Astrocyte of the hippocampus (primary cell): ENCODE measurements around the gene DNMT3A.

Experiments used
- DNase-seq: peaks from one replicate; pipeline ENCODE4 v3.0.0; 2011; ENCODE audit warnings: low read depth, low spot score

The DNMT3A gene

GRCh38 chr2:25241452-25241851, 100.3 kb downstream of the DNMT3A start:
- DNase-seq, result no peak

GRCh38 chr2:25240636-25241035, 101.1 kb downstream of the DNMT3A start:
- DNase-seq, result no peak

GRCh38 chr2:25238920-25239319, 102.8 kb downstream of the DNMT3A start:
- no peak for DNase-seq

DNA sequence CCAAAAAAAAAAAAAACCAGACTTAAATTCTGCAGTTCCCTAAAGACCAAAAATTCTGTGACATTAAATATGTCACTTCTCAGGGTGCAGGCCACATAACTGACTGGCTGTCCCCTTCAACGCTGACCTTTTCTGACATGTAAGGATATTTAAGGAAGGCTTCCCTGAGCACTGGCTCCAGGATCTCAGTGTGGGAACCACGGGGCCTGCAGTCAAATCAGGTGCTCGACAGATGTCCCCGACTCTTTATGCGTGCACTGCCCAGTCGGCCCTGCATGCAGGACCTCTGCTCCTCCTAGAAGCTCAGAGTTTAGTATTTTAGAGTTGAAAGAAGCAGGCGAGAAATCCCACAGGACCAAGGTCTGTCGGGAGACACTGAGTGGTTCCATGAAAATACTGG, 104.0 kb downstream of the DNMT3A start:
- DNase-seq, result no peak

DNA sequence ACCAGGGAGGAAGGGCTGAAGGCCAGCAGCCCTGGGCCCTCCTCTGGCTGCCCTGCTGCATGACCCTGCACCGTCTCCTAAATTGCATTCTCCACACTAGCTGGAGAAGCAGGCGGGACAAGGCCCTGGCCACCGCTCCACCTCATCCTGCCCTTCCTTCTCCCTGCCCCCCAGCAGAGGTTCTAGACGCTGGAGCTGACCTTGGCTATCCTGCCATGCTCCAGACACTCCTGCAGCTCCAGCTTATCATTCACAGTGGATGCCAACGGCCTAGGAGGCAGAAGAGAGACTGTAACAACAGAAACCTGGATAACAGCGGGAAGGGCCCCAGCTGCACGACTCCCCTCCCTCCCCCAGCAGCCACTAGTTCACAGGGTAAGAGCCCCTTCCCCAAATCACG, 105.0 kb downstream of the DNMT3A start:
- DNase-seq, result no peak

GRCh38 chr2:25234738-25235137, 107.0 kb downstream of the DNMT3A start:
- DNase-seq, result no peak

DNA sequence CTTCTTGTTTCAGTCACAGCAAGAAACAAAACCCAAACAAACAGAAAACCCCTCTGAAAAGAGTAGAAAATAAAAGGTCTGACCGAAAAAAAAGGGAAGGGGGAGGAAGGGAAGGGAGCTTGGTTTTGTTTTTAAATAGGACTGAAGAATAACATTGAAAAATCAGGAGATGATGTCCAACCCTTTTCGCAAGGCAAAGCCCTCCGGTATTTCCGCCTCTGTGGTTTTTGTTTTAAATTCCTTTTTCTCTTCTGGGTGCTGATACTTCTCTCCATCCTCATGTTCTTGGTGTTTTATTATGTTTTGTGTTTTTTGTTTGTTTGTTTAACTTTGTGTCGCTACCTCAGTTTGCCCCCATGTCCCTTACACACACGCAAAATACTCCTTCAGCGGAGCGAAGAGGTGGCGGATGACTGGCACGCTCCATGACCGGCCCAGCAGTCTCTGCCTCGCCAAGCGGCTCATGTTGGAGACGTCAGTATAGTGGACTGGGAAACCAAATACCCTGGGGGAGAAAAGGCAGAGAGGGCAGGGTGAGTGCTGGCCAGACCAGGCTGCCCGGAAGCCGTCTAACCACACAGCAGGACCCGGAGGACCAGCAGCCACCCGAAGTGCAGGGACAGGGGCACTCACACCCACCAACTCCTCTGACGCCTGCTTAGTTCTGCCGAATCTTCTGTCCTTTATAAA, 107.7 kb downstream of the DNMT3A start:
- DNase-seq, result no peak

GRCh38 chr2:25232248-25232825, 109.4 kb downstream of the DNMT3A start:
- no peak for DNase-seq

GRCh38 chr2:25230948-25231311, 110.8 kb downstream of the DNMT3A start:
- DNase-seq, result no peak

DNA sequence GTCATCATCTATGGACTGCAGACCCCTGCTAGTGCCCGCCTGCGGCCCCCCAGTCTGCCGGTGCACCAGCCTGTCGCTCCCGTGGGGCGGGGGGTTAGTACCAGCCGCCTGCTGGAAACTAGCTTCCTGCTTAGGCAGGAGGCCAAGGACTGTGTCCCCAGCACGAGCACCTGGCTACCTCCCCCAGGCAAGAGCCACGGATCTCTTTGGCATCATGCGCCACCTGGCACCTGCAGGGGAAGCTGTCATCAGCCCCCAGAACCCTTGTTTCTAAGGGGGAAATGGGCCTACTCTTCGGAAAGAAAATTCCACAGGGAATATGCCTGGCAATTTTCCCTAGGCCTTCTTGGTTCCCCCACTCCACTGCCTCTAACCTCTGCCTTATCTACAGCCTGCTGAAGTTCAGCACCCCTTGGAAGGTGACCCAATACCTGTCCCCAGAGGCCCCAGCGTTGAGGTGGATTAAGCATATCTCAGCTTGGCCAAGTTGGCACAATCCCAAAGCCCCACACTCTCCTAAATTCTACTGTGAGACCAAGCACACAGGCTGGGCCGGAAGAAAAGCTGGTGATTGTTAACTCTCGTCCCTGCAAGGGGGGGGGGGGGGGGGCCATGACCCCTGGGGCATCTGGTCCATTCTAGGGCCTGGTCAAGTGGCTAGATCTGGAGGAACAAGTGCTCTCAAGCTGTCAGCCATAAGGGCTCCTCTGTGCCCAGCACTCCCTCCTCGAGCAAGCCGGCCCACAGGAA, 111.4 kb downstream of the DNMT3A start:
- DNase-seq, result no peak

- DNase-seq, result peak; percentile 49
These were observed 112.2 kb downstream of the DNMT3A start for GRCh38 chr2:25229279-25230197.

DNA sequence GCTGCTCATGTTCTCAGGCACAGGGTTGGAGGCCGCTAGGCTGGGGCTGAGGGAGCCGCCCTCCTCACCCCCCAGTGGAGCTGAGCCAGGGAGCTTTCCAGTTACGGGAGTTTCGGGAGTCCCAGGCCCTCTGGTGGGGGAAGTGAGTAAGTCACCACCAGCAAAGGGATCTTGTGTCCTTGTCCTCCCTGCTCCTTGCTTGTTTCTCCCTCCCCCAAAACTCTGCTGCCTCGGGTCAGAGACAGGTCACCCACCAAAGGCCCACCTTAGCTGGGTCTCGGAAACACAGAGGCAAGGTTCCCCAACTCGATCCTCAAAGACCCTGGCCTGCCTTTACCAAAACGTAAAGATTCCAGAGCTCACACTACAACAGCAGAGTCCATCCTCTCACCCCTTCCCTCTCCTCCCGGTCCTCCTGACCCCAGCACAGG, 112.9 kb downstream of the DNMT3A start:
- DNase-seq, result peak; percentile 88

GRCh38 chr2:25227576-25227975, 114.1 kb downstream of the DNMT3A start:
- DNase-seq, result no peak

- DNase-seq, result no peak
These were observed 114.9 kb downstream of the DNMT3A start for GRCh38 chr2:25226827-25227226.

DNA sequence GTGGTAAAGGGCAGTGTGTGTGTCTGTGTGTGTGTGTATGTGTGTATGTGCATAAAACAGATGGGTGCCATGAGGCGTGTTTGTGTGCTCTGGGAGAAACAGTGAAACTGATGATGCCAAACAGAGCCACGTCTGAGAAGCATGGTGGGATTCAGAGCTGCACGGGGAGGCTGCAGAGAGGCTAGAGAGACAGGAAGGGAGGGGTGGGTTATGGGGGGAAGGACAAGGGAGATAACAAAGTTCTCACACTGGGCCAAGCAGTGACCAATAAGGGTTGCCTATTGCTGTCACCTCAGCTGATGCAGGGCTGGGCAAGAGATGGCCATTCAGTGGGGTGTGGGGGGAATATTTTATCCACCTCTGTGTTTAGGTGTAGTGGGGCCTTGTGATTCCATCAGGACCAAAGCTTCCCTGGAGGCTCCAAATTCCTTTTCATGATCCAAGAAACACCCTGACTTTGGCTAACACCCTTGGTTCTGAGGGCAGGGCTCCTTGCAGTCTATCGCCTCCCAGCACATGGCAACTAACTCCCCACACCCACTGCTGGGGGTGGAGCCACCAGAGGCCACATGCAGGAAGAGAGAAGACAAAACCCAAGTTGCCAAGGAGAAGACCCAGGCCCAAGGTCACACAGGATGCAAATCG, 119.1 kb downstream of the DNMT3A start:
- DNase-seq, result no peak

- no peak for DNase-seq
These were observed 120.1 kb downstream of the DNMT3A start for GRCh38 chr2:25221579-25221978.

GRCh38 chr2:25220313-25220712, 121.4 kb downstream of the DNMT3A start:
- no peak for DNase-seq

DNA sequence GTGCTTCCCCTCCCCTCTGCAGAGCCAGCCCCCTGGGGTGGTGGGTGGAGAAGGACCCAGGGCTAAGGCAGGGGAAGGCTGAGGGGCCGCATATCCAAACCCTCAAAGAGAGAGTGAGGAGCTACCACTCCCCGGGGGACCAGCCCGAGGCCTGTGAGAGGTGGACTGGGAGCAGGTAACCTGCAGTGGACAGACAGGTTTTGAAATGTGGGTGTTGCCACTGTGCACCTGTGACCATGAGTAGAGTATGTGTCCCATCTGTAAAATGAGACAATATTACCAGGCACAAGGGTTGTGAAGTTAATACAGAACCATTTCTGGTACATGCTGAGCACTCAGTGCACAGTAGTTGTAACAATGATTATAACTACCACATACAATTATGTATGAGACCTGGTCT, 122.1 kb downstream of the DNMT3A start:
- no peak for DNase-seq

DNA sequence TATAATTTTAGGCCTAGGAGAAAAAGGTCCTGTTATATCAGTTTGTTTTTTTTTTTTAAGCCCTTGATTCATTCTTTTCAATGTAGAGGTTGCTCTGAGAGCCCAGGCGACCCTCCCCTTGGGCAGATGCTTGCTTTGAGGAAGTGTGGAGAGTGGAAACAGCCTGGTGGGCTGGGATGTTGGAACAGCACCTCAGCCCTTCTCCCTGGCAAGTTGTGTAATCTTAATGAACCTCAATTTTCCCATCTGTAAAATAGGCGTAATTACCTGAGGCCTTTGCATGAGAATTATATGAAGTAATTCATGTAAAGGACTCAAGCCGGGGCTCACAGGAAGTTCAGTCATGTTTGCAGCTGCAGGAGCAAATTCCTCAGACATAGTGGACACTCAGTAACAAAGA, 123.6 kb downstream of the DNMT3A start:
- no peak for DNase-seq

DNA sequence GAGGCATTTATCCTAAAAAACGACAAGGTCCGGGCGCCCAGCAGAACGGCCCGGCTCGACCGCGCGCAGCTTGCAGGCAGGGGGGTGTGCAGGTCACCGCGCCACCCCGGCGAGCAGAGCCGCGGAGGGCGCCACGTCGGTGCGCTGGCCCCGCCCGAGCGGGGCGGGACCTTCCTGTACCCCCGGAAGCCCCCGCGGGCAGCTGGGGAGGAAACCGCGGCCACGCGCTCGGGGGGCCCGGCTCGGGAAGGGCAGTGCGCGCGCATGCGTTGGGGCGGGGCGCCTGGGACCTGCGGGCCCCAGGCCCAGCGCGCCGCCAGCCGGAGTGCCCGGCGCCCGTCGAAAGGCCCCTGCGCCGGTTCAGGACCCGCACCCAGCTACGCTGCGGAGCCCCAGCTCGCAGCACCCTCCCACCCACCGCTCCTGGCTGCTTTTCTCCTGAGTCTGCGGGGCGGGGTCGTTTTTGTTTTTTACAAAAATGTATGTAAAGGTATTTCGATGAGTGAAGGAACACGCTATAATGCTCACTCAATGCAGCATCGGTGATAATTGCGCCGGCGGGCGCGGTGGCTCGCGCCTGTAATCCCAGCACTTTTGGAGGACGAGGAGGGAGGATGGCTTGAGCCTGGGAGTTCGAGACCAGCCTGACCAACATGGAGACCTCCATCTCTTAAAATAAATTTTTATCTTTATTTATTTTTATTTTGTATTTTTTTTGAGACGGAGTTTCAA, 125.6 kb downstream of the DNMT3A start:
- peak; percentile 86 for DNase-seq

DNA sequence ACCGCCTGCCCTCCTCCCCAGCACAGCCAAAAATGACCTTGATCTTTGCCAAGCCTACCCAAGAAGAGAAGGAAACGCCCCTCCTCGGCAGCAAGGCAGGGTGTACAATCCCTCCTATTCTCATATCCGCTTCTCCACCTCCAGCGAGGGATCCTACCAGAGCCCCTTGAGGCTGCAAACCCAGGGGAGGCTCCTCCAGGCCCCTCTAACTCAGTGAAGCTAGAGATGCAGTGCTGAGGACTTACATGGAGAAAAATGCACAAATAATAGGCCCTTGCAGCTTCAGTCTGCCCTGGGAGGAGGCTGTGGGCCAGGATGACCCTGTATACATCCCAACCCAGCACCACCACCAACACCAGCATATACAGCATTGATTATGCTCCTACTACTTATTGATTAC, 126.5 kb downstream of the DNMT3A start:
- DNase-seq, result no peak
